COLO829 (cell line): ENCODE measurements around the gene RHPN2.

Source experiments
- DNase-seq: peaks from one replicate; pipeline ENCODE4 v3.0.0; 2012; ENCODE audit warnings: low spot score

Gene RHPN2

DNA sequence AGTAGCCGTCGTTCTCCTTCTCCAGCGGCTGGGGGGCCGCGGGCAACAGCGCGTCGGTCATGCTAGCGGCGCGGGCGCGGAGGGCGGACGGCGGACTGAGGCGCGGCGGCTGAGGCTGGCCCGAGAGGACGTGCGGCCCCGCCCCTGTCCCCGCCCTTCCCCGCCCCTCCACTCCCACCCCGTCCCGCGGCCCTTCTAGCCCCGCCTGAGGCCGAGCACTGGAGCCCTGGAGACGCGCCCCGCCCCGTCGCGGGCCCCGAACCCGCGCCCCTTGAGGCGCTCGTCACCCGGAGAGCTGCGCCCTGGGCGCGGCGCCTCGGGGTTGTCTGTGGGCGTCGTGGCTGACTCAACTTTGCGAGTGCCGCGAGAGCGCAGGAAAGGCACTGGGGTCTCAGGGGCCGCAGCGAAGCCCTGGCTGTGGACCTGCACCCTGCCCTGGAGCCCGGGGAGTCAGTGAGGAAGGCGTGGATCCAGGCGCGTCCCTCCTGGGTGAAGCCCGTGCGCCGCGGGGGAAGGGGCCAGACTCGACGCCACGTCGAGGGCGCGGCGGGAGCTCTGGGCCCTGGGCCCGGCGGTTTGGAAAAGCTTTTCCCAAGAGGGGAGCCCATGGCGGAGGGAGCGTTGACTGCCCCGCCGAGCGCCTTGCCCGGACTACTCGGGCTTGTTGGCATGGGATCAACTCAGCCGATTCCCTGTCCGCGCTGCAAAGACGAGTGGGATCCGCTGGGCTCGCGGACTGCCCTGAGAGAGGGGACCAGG lies at the start of gene RHPN2:
TSS of gene RHPN2 (minus strand) at position 97 of the 759 bp plus-strand sequence. CDS start at position 61, 36 bp downstream.
- peak; percentile 50 for DNase-seq

DNA sequence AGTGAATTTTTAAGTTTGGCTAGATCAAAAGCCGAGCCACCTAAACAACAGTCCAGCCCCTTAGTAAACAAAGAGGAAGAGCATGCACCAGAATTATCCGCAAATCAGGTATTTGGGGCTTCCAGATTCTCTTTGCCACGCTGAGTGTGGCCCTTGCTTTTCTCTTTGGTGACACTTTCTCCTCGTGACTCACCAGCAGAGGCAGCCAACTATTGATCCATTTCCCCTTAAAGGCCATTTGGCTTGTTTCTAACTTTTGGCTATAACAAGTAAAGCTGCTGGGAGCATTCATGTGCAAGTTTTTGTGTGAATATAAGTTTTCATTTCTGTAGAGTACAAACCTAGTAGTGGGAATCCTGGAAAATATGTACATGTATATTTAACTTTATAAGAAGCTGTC lies 49.6 kb upstream of the RHPN2 start:
- no peak for DNase-seq

DNA sequence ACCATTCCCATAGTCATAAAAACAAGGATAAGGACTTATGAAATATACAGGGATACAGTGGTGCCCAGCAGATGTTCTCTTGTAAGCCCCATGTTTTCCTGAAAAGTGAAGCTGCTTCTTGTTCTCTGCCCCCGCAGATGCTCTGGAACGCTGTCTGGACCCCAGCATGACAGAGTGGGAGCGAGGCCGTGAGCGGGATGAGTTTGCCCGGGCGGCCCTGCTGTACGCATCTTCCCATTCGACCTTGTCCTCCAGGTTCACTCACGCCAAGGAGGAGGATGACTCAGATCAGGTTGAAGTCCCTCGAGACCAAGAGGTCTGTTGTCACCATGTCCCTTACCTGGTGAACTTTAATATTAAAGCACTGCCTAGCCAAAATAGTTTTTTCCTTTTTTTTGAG lies 46.9 kb upstream of the RHPN2 start:
- DNase-seq, result no peak

DNA sequence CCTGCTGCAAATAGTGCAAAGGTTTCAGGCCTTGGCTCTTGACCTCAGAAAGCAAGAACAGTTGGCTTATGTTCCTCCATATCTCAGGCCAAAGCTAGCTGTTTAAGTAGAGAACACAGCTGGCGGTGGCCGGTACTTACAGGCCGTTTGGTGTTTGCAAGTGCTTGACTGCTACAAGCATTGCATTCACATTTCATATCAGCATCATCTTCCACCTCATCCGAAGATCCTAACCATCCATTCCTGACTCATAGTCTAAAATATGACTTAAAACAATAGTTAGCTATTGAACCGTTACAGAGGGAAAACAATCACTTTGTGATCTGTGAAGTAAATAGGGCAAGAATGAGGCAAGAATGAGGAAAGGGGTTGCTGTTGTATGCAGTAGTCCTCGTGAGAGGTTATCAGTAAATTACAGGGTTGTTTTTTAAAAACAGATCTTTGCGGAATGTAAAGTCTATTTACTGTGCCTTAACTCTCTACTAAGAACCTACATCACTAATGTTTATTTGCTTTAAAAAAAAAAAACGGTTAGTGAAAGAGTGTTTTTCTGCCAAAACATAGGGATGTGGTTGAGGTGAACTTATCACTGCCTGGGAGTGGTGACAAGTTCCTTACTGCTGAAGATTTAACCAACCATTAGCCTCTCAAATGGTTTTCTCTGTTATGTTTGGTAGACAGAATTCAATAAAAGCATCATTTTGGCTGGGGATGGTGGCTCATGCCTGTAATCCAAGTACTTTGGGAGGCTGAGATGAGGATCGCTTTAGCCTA lies 45.6 kb upstream of the RHPN2 start:
- DNase-seq, result no peak

DNA sequence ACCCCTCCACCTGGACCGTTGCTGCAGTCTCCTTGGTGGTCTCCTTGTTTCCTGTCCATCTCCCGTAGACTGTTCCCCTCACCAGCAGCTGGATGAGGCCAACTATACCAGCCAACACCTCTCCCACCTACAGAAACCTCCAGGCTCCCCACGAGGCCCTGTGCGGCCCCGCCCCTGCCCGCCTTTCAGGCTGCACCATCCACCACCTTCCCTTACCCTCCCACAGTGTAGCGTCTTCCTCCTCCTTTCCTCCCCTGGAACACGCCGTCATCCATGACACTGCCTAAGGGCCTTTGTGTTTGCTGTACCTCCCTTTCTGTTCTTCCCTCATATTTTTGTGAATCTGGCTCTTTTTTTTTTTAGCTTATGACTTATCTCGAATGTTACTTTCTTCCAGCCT lies 43.5 kb upstream of the RHPN2 start:
- no peak for DNase-seq

DNA sequence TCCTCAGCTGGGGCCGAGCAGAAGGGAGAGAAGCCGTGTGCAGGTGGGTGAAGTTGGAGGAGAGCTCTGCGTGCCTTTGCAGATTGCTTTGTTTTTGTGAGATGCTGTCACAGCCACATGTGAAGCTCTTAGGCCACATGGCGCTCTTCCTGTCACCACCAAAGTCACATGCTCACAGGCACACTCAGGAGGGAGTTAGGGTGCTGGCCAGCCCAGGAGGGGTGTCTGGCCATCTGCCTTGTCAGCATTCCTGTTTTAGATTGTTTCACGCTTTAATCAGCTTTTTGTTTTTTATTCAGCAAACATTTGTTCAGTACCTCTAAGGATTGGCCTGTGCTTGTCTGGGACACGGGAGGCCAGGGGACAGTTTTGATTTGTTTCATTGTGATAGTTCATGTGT lies 38.2 kb upstream of the RHPN2 start:
- DNase-seq, result no peak

DNA sequence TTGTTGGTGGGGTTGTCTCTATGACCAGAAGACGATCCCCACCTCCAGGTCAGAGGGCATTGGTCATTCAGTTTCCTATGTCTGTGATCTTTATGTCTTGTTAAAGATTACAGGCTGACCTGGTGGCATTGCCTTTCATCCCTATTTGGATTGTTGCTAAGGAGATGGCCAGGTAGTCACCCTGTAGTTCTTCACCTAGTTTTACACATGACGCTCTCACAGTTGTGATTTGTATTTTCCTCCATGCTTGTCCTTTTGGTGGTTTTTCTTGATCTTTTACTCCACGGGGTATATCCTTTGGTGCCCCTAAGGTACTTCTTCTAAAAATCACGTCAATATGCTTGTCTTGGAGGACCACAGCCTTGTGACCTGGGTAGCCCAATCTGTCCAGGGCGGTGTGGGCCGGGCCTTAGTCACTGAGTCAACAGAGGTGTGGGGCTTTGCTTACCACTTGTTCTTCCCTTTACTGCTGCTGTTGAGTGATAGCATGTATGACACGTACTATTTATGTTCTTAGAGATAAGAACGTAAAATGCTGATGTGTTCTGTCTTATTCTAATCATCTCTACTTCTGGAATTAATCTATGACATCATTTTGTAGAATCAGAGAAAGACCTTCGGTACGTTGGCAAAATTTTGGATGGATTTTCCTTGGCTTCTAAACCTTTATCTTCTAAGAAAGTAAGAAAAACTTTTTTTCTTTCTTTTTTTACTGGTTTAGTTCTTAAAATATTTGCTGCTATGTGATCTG lies 36.4 kb upstream of the RHPN2 start:
- DNase-seq, result no peak

DNA sequence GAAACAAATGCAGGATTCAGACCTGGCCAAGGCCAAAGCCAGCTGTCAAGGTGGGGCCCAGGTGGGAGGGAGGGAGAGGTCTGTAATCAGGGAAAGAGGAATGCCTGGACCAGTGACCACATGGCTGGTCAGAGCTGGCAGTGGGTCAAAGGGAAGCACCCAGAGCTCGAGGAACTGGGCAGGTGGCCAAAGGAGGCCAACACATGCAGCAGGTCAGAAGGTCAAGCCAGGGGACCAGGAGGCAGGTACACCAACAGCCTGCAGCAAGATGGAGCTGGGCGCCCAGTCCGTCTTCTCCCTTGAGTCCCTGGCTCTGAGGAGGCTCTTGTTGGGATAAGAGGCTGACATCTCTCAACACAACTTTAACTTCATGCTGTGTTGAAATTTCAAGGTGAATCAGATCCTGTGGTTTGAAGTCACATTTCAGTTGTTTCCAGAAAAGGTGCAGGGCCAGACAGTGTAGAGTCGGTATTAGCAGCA lies 33.4 kb upstream of the RHPN2 start:
- no peak for DNase-seq

DNA sequence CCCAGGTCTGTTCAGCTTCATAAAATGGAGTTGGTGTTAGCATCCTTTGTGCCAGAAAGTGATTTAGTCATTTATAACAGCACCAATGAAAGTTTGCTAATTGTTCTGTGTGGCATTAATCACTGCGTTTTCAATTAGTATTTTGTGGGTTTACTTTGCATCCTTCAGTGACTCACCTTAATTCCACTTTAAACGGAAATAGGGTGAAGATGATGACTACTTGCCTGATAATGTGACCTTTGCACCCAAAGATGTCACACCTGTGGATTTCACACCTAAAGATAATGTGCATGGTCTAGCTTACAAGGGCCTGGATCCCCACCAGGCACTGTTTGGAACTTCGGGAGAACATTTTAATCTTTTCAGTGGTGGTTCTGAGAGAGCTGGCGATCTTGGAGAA lies 31.3 kb upstream of the RHPN2 start:
- DNase-seq, result no peak

DNA sequence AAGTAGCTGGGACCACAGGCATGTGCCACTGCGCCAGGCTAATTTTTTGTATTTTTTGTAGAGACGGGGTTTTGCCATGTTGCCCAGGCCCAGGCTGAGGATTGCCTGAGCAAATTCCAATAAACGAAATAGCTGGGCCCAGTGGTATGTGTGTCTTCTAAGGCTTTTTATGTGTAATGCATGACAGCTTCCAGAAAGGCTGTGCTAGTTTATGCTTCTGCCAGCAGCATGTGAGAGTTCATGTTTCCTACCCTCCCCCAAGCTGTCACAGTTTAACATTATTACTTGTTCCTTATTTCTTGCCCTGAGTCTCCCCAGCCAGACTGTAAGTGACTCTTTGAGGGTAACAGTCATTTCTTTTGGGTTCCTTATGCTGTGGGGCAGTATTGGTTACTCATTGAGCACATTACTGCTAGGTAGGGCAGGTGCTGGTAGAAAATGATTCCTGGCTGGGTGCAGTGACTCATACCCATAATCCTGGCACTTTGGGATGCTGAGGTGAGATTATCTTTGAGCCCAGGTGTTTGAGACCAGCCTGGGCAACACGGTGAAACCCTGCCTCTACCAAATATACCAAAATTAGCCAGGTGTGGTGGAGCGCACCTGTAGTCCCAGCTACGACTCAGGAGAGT lies 29.9 kb upstream of the RHPN2 start:
- no peak for DNase-seq

DNA sequence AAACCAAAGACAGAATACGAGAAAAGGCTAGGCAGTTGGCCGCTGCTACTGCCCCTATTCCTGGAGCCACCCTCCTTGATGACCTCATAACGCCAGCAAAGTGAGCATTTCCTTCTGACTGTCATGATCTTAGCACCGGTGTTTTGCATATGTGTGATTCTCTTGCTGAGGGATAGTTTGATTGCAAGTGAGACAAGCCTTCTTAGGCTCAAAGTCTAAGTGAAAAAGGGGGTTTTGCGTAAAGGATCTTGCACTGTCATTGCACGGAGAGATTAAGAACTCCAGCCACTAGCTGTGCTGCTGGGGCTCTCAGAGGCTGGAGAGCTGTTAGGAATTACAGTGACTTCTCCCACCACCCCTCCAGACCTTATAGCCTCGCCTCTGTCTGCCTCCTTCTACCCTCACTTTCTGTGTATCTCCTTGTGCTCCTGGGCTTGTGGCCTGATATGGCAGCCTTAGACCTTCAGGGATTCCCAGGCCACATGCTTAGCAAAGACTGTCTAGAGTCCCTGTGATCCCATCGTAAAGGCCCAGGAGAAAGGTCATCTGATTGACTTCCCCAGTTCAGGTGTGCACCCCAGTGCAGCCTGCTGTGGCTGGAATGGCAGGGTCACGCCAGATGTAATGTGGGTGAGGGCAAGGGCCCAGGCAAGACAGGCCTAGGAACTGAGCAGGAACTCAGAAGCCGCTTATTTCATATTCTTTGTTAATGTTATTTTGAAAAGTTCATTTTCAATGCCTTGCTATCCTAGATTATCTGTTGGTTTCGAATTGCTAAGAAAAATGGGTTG lies 28.9 kb upstream of the RHPN2 start:
- DNase-seq, result no peak

DNA sequence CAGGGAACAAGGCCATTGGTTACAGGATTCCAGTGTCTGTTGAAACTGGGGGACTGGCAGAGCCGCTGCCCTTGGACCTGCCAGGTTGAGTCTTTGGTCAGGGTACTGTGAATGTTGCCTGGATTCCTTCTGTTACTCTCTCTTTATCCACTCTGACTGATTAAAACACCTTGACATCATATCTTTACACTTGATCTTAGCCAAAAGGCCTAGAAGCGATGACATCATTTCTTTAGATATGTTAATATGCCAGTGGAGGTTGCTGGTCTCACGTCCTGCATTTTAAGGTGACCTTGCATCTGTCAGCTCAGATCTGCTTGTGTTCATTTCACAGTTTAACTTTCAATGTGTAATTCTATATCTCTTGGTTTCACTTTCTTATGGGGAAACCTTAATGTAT lies 25.5 kb upstream of the RHPN2 start:
- no peak for DNase-seq

DNA sequence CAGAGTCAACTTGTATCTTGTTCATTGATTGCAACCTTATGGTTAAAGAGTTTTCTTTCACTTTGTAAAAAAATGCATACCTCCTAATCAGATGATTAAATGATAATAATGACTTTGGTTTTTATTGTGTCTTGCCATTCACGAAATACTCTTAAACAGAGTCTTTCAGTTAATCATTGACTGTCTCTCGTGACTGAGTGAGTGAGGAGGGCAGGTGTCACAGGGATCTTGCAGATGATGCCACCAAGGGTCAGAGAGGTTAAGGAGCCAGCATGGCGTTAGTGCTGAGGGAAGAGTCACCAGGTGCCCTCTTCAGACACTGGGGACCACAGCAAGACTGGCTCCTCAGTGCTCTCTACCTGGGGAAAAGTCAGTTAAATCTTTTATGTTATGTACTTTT lies 24.3 kb upstream of the RHPN2 start:
- no peak for DNase-seq

DNA sequence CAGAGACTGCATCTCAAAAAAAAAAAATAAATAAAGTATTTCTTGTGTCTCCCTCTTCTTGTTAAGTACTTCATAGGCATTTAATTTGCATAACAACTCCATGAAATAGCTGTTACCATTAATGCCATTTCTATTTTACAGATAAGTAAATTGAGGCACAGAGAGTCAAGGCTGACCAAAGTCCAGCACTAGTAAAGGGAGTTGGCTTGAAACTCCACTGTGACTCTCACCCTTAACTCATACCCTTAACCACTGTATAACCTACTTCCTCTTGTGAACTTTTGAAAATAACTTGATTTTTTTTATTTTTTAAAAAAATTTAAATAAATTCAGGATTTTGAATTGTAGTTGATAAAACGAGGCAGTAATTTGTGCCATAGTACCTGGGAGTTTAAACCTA lies 22.3 kb upstream of the RHPN2 start:
- no peak for DNase-seq

DNA sequence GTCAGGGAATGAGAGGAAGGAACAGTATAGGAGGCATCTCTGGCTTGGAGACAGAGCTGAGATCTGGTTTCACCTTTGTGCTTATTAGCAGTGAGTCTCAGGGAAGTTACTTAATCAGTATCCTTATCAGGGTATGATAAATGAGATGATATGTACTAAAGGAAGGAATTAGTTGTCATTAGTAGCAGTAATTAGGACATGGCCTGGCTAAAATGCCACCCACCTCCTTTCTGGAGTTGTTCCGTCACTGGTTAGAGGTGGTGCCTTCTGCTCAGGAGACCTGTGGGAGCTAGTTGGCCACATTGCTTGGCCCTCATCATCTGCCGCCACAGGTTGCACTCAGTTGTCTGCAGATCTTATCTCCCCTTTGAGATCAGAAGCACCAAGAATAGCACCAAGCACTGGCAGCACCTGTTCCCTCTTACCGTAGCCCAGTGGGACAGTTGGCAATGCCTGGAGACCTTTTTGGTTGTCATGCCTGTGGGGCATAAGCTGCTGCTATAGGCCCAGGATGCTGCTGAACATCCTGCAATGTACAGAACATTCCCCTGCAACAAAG lies 21.0 kb upstream of the RHPN2 start:
- no peak for DNase-seq

DNA sequence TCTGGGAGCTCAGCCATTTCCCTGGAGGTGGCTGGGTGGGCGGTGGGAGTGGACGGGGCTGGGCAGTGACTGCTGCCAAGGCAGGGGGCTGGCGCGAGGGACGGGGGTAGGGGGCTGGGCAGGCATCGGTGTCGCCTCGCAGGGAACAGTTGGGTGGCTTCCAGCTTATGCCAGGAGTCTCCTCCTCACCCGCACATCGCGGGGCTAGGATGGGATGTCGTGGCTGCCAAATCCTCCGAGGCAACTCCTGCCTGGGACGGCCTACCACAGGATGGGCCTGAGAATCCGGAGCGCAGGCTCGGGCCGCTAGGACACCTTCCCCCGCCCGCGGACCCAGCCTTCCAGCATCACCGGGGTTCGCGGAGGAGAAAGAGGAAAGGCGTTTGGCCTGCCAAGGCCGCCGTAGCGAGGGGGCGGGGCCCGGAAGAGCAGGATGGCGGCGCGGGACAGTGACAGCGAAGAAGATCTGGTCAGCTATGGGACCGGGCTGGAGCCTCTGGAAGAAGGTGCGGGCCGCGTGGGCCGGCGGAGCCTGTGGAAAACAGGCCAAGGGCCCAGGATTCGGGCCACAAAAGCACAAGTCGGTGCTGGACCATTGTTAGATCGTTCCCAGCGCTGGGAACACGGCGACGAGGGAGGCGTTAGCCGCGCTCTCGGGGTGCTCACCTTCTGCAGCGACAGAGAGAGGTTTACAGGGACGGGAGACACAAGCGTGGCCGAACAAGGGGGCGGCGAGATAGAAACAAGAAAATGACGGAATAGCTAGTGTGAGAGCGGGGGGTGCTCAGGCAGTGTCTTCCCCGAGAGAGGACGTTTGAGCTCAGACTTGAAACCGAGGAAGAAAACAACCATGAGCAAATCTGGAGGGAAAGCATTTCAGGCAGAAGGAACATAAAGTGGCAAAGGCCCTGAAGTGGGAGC lies 16.3 kb upstream of the RHPN2 start, which contains the start of gene GPATCH1:
TSS of gene GPATCH1 (plus strand) at position 421 of the 921 bp plus-strand sequence. CDS start at position 434, 13 bp downstream.
- DNase-seq, result peak; percentile 85

DNA sequence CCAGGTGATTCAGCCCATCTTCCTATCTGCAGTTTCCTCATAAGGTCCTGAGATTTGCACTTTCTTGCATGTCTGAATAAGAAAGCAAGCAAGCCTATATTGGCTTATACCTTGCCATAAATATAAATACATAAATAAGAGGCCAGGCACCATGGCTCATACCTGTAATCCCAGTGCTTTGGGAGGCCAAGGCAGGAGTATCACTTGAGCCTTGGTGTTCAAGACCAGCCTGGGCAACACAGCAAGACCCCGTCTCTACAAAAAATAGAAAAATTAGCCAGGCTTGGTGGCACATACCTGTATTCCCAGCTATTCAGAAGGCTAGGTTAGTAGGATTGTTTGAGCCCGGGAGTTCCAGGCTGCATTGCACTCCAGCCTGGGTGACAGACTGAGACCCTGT lies 10.8 kb upstream of the RHPN2 start:
- no peak for DNase-seq

DNA sequence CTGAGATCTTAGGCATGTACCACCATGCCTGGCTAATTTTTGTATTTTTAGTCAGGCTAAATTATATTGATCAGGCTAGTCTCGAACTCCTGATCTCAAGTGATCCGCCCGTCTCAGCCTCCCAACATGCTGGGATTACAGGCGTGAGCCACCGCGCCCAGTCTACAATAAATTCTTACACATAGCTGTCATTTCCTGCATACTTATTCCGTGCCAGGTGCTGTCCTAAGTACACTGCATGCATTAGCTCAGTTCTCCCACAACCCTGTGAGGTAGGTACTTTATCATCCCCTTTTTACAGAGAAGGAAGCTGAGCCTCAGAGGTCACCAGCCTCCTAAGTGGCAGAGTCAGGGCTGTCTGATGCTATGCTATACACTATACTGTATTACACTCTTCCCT lies 7.2 kb upstream of the RHPN2 start:
- DNase-seq, result no peak

DNA sequence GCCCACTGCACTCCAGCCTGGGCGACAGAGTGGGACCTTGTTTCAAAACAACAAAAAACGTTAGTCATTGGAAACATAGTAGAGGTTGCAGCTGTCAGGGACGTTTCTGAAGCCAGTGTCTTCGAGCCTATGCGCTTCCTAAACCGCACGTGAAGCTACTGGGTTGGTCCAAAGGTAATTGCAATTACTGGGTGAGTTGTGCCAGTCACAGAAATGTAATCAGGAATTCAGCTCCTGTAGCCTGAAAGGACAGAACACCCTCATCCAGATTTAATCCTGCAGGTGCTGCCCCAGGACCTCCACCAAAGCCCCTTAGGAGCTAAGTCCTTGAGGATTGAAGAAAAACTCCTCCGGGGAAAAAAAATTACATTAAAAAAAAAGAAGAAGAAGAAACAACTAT lies 2.4 kb upstream of the RHPN2 start:
- DNase-seq, result no peak

DNA sequence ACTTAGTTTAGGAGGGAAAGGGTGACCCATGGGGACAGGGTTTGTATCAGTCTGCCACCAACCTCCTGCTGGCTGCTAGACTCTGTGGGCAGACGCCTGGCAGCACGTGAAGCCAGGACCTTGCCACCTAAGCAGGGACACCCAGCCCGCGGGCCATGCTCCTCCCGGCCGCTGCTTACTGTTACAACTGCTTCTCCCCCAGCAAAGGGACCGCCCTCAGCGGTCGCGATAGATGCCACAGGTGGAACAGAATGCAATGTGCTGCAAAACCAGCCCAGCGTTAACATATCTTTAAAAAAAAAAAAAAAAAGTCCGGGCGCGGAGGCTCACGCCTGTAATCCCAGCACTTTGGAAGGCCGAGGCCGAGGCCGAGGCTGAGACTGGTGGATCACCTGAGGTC lies 1.9 kb upstream of the RHPN2 start:
- no peak for DNase-seq
